Fibroblast of lung (primary cell): ENCODE measurements around the gene AHSP. TPM values are rescaled to one million over a fixed set of nuclear protein-coding genes. Genes with fewer than 3 reads are reported as not detected.
"Not testable (repeated sequence)": the region's sequence is repeated elsewhere in the genome, so short reads cannot be mapped to it uniquely, and the experiment has no call there.

Experiments used
- DNase-seq, 2 donors: peaks; one replicate each; pipeline versions ENCODE4 v3.0.0 to v3.0.0-alpha.2; 2010; ENCODE audit warnings: low read depth in 2 of 2
- H2AFZ ChIP-seq: 2 replicates; pipeline ENCODE4 v1.5.1; 2012; ENCODE audit warnings: low read length, control low read depth, inconsistent platforms
- H3K27ac ChIP-seq: 2 replicates; pipeline ENCODE4 v1.5.1; 2011; ENCODE audit warnings: low read length, control low read depth; ENCODE audit not compliant: insufficient read depth
- H3K27me3 ChIP-seq: 2 replicates; pipeline ENCODE4 v1.5.1; 2011; ENCODE audit warnings: mild to moderate bottlenecking, low read length; ENCODE audit not compliant: control insufficient read depth, insufficient read depth
- H3K36me3 ChIP-seq: 2 replicates; pipeline ENCODE4 v1.5.1; 2011; ENCODE audit warnings: low read length; ENCODE audit not compliant: control insufficient read depth, insufficient read depth
- H3K4me1 ChIP-seq: 2 replicates; pipeline ENCODE4 v1.5.1; 2011; ENCODE audit warnings: low read length; ENCODE audit not compliant: control insufficient read depth, insufficient read depth; ENCODE audit errors: extremely low read depth
- H3K4me2 ChIP-seq: 2 replicates; pipeline ENCODE4 v1.5.1; 2011; ENCODE audit warnings: low read length, control low read depth; ENCODE audit not compliant: insufficient read depth; ENCODE audit errors: extremely low read depth
- H3K4me3 ChIP-seq, 4 experiments: fragments of 200-600 bp in 1 of 4; sonication (generic) in 1 of 4; replicated peaks in 1 of 4; 2 replicates each; pipeline ENCODE4 v1.5.1; 2011 to 2016; ENCODE audit warnings: low read length in 4 of 4, low read depth in 3 of 4, mild to moderate bottlenecking in 3 of 4, control low read depth in 2 of 4, inconsistent platforms in 1 of 4, mixed read lengths in 1 of 4; ENCODE audit not compliant: insufficient read depth in 1 of 4; ENCODE audit errors: control extremely low read depth in 1 of 4
- H3K79me2 ChIP-seq: 2 replicates; pipeline ENCODE4 v1.5.1; 2012; ENCODE audit warnings: mild to moderate bottlenecking, low read length, inconsistent platforms; ENCODE audit not compliant: control insufficient read depth, insufficient read depth
- H3K9ac ChIP-seq: 2 replicates; pipeline ENCODE4 v1.5.1; 2011; ENCODE audit warnings: mild to moderate bottlenecking, low read length, control low read depth; ENCODE audit not compliant: insufficient read depth
- H3K9me3 ChIP-seq: 2 replicates; pipeline ENCODE4 v1.5.1; 2012; ENCODE audit warnings: low read depth, low read length; ENCODE audit not compliant: control insufficient read depth, insufficient read depth
- H4K20me1 ChIP-seq: 2 replicates; pipeline ENCODE4 v1.5.1; 2011; ENCODE audit warnings: low read length; ENCODE audit not compliant: control insufficient read depth, insufficient read depth; ENCODE audit errors: extremely low read depth
- EZH2 ChIP-seq: IDR thresholded peaks from 2 replicates; pipeline ENCODE4 v1.5.1; 2012; ENCODE audit warnings: low read length, control low read depth, mild to moderate bottlenecking; ENCODE audit errors: missing control alignments
- polyA plus RNA-seq, 2 donors: library from polyadenylated mRNA; depleted of rRNA in 1 of 2; stranded (reverse) in 1 of 2; unstranded in 1 of 2; fragments of >200 nt; gene quantifications; 2 replicates each; pipeline ENCODE4 v1.2.1, GENCODE V29; 2011 to 2012; ENCODE audit warnings: missing spikeins in 1 of 2
- total RNA-seq: library from RNA; depleted of rRNA; stranded (reverse); fragments of >200 nt; gene quantifications from 2 replicates; pipeline ENCODE4 v1.2.1, GENCODE V29; 2014
- TF ChIP-seq, protein P1 (sequence below), 2 donors: IDR thresholded peaks in 1 of 2; conservative IDR thresholded peaks in 1 of 2; 1 replicate in 1 of 2; 2 replicates in 1 of 2; pipeline ENCODE4 v1.5.1; 2011 to 2012; ENCODE audit warnings: low read length in 2 of 2, control low read depth in 1 of 2, inconsistent platforms in 1 of 2, low read depth in 1 of 2, mild to moderate bottlenecking in 1 of 2

The AHSP gene
- total and polyA plus RNA-seq, 2 donors (not counting 1 experiment from before 2014, with no cell fraction given), result not detected

DNA sequence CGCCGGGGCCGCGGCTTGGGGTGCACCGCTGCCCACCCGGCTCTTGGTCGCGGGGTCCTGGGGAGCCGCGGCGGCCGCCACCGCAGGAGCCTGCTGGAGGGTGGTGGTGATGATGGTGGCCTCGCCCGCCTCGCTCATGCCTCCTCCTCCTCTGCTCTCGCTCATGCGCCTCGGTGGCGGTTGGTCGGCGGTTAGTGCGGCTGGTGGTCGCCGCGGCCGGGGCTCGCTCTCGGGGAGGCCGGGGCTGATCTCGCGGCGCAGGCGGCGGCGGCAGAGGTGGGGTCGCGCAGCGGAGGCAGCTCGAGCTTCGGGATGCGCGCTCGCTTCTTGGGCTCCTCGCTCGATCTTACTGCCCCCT, 41.6 kb downstream of the AHSP start:
- no peak for TF ChIP-seq EZH2
- TF ChIP-seq, protein P1, sequence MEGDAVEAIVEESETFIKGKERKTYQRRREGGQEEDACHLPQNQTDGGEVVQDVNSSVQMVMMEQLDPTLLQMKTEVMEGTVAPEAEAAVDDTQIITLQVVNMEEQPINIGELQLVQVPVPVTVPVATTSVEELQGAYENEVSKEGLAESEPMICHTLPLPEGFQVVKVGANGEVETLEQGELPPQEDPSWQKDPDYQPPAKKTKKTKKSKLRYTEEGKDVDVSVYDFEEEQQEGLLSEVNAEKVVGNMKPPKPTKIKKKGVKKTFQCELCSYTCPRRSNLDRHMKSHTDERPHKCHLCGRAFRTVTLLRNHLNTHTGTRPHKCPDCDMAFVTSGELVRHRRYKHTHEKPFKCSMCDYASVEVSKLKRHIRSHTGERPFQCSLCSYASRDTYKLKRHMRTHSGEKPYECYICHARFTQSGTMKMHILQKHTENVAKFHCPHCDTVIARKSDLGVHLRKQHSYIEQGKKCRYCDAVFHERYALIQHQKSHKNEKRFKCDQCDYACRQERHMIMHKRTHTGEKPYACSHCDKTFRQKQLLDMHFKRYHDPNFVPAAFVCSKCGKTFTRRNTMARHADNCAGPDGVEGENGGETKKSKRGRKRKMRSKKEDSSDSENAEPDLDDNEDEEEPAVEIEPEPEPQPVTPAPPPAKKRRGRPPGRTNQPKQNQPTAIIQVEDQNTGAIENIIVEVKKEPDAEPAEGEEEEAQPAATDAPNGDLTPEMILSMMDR (conservative IDR thresholded peaks at IDR 0.05 in 1 of 2, IDR thresholded peaks at IDR 0.05 in 1 of 2; ENCODE audit: low read depth in 1 of 2, low read length in 2 of 2), result no peak
- H3K4me3 ChIP-seq, result no peak overlapping the region
- H3K27me3 ChIP-seq, result peaks cover 4% of the 10 kb centered on the region
- H3K27ac ChIP-seq, result no peak overlapping the region
- no peaks in the 10 kb centered on the region for H3K79me2 ChIP-seq
- no peak overlapping the region for H3K9ac ChIP-seq
- no peaks in the 10 kb centered on the region for H3K36me3 ChIP-seq
- no peak overlapping the region for H2AFZ ChIP-seq
- no peak overlapping the region for H3K4me2 ChIP-seq
- H4K20me1 ChIP-seq, result no peaks in the 10 kb centered on the region
- H3K4me1 ChIP-seq, result no peaks in the 10 kb centered on the region
- H3K9me3 ChIP-seq, result no peaks in the 10 kb centered on the region
- no peak for DNase-seq

DNA sequence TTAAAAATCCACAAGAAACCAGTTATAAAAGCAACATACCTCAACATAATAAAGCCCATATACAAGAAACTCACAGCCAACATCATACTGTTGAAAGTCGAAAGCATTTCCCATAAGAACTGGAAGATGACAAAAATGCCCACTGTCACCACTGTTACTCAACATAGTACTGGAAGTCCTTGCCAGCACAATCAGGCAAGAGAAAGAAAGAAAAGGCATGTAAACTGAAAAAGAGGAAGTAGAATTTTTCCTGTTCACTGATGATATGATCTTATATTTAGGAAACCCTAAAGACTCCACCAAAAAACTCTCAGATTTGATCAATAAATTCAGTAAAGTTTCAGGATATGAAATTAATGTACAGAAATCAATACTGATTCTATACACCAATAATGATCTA, 45.1 kb downstream of the AHSP start:
- H3K4me3 ChIP-seq, result no peak overlapping the region
- H3K79me2 ChIP-seq, result no peaks in the 10 kb centered on the region
- H3K9me3 ChIP-seq, result no peaks in the 10 kb centered on the region
- H3K4me1 ChIP-seq, result no peaks in the 10 kb centered on the region
- H2AFZ ChIP-seq, result no peak overlapping the region
- H3K27me3 ChIP-seq, result peaks cover 4% of the 10 kb centered on the region
- H3K9ac ChIP-seq, result no peak overlapping the region
- H3K36me3 ChIP-seq, result no peaks in the 10 kb centered on the region
- H4K20me1 ChIP-seq, result no peaks in the 10 kb centered on the region
- DNase-seq, result no peak
- H3K27ac ChIP-seq, result no peak overlapping the region
- H3K4me2 ChIP-seq, result no peak overlapping the region
- TF ChIP-seq EZH2, result no peak
- TF ChIP-seq, protein P1 (conservative IDR thresholded peaks at IDR 0.05 in 1 of 2, IDR thresholded peaks at IDR 0.05 in 1 of 2; ENCODE audit: low read depth in 1 of 2, low read length in 2 of 2), result no peak

DNA sequence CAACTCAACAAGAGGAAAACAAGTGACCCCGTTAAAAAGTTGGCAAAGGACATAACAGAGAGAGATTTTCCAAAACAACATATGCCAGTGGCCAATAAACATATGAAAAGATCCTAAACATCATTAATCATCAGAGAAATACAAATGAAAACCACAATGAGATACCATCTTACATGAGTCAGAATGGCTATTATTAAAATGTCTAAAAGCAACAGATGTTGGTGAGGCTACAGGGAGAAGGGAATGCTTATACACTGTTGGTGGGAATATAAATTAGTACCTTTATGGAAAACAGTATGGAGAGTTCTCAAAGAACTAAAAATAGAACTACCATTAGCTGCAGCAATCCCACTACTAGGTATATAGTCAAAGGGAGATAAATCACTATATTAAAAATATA, 46.5 kb downstream of the AHSP start:
- not testable (repeated sequence) for H3K9ac ChIP-seq, H3K9me3 ChIP-seq, H2AFZ ChIP-seq, H3K27ac ChIP-seq, H3K4me2 ChIP-seq, H3K36me3 ChIP-seq, H3K4me1 ChIP-seq, H3K27me3 ChIP-seq, H3K4me3 ChIP-seq, H3K79me2 ChIP-seq, H4K20me1 ChIP-seq
- peak in 1 of 2 donors; percentile 0 for DNase-seq
